K562 (cell line): Measurements from ENCODE around the gene EML3. TPM values are rescaled to one million over a fixed set of nuclear protein-coding genes. Genes with fewer than 3 reads are reported as not detected.

Experiments used
- ARNT ChIP-seq, 2 experiments: fragments of 450-650 bp; IDR thresholded peaks; 2 replicates each; pipeline ENCODE4 v1.6.1; 2016; ENCODE audit warnings: mild to moderate bottlenecking in 1 of 2
- ATF7 ChIP-seq: fragments of 450-650 bp; IDR thresholded peaks from 2 replicates; pipeline ENCODE4 v1.7.1; 2014; ENCODE audit warnings: mild to moderate bottlenecking, moderate library complexity
- CCNT2 ChIP-seq: IDR thresholded peaks from 2 replicates; pipeline ENCODE4 v1.6.1; 2011; ENCODE audit warnings: borderline replicate concordance, low read depth, mild to moderate bottlenecking, moderate library complexity, mixed read lengths, low read length; ENCODE audit not compliant: insufficient read length; ENCODE audit errors: extremely low read depth
- CGGBP1 ChIP-seq: fragments of 250-450 bp; sonication (Bioruptor Pico); IDR thresholded peaks from 2 replicates; pipeline ENCODE4 v1.9.0; 2021; ENCODE audit warnings: mild to moderate bottlenecking
- ETS1 ChIP-seq: conservative IDR thresholded peaks from 2 replicates; pipeline ENCODE4 v1.6.1; 2011; ENCODE audit warnings: low read depth, mild to moderate bottlenecking, low read length; ENCODE audit not compliant: control insufficient read depth
- LEF1 ChIP-seq: fragments of 450-650 bp; IDR thresholded peaks from 2 replicates; pipeline ENCODE4 v1.6.1; 2016; ENCODE audit warnings: mild to moderate bottlenecking
- MIER1 ChIP-seq: fragments of 450-650 bp; IDR thresholded peaks from 2 replicates; pipeline ENCODE4 v1.6.1; 2016; ENCODE audit warnings: antibody characterized with exemption, mild to moderate bottlenecking, low read depth
- NCOR1 ChIP-seq: fragments of 450-650 bp; IDR thresholded peaks from 2 replicates; pipeline ENCODE4 v1.6.1; 2016; ENCODE audit warnings: mild to moderate bottlenecking, moderate library complexity
- NFE2 ChIP-seq: IDR thresholded peaks from 2 replicates; pipeline ENCODE4 v1.6.1; 2014; ENCODE audit warnings: antibody characterized with exemption, low read depth
- PTTG1 ChIP-seq: fragments of 450-650 bp; IDR thresholded peaks from 2 replicates; pipeline ENCODE4 v1.6.1; 2016; ENCODE audit warnings: low read depth, mild to moderate bottlenecking, missing genetic modification characterization, missing compliant biosample characterization
- RBFOX2 ChIP-seq: fragments of 200-400 bp; formaldehyde crosslinking; IDR thresholded peaks from 2 replicates; pipeline ENCODE4 v1.6.1; 2017; ENCODE audit warnings: low read depth, mild to moderate bottlenecking, low read length, moderate library complexity
- RUNX1 ChIP-seq: sonication (generic); IDR thresholded peaks from 2 replicates; pipeline ENCODE4 v1.6.1; 2016; ENCODE audit warnings: antibody characterized with exemption, low read depth
- STAT6 ChIP-seq: sonication (generic); formaldehyde crosslinking; IDR thresholded peaks from 2 replicates; pipeline ENCODE4 v1.8.1; 2023; ENCODE audit warnings: mild to moderate bottlenecking, missing genetic modification reagents
- VEZF1 ChIP-seq: fragments of 200-800 bp; sonication (Bioruptor generic); IDR thresholded peaks from 2 replicates; pipeline ENCODE4 v1.6.1; 2017; ENCODE audit warnings: missing genetic modification characterization, missing compliant biosample characterization
- YBX1 ChIP-seq: fragments of 450-650 bp; IDR thresholded peaks from 2 replicates; pipeline ENCODE4 v1.7.1; 2016; ENCODE audit warnings: mild to moderate bottlenecking
- ZBTB9 ChIP-seq: fragments of 450-650 bp; formaldehyde crosslinking; IDR thresholded peaks from 2 replicates; pipeline ENCODE4 v1.4.0; 2020; ENCODE audit warnings: mild to moderate bottlenecking, moderate library complexity
- ZC3H11A ChIP-seq: IDR thresholded peaks from 2 replicates; pipeline ENCODE4 v1.6.1; 2012; ENCODE audit warnings: low read depth, low read length, improper control_type of control experiment
- ZNF12 ChIP-seq: sonication (generic); formaldehyde crosslinking; IDR thresholded peaks from 2 replicates; pipeline ENCODE4 v1.4.0; 2020; ENCODE audit warnings: mild to moderate bottlenecking, missing genetic modification reagents
- ZNF217 ChIP-seq: sonication (generic); formaldehyde crosslinking; IDR thresholded peaks from 2 replicates; pipeline ENCODE4 v1.8.0; 2022; ENCODE audit warnings: mild to moderate bottlenecking, missing genetic modification reagents
- ZNF23 ChIP-seq: fragments of 250-450 bp; sonication (Bioruptor Pico); IDR thresholded peaks from 2 replicates; pipeline ENCODE4 v1.4.0; 2020; ENCODE audit warnings: mild to moderate bottlenecking
- ZNF263 ChIP-seq: sonication (generic); formaldehyde crosslinking; IDR thresholded peaks from 2 replicates; pipeline ENCODE4 v1.8.0; 2022; ENCODE audit warnings: mild to moderate bottlenecking, missing genetic modification reagents, borderline replicate concordance
- ZZZ3 ChIP-seq: fragments of 450-650 bp; IDR thresholded peaks from 2 replicates; pipeline ENCODE4 v1.6.1; 2016; ENCODE audit warnings: antibody characterized with exemption, mild to moderate bottlenecking, moderate library complexity
- polyA plus RNA-seq, 8 experiments: library from polyadenylated mRNA; depleted of rRNA in 4 of 8; stranded (reverse) in 5 of 8; unstranded in 3 of 8; fragments of >200 nt; fragmentation: Nextera tagmentation in 2 of 8; fragmentation: Illumina TruSeq in 1 of 8; extraction: Ambion mirVana in 2 of 8; extraction: Trizol in 1 of 8; gene quantifications; 2 replicates each; pipeline versions ENCODE4 v1.2.1 to v1.2.3, GENCODE V29; 2011 to 2014; ENCODE audit warnings: inconsistent platforms in 1 of 8, missing spikeins in 1 of 8
- total RNA-seq, 7 experiments: library from RNA; depleted of rRNA in 6 of 7; stranded (reverse); fragments of >200 nt in 6 of 7; fragmentation: Illumina TruSeq in 2 of 7; extraction: Trizol in 2 of 7; gene quantifications; 2 replicates each; pipeline versions ENCODE4 v1.2.1 to v1.2.3, GENCODE V29; 2011 to 2021; ENCODE audit warnings: low replicate concordance in 1 of 7

The EML3 gene
- total and polyA plus RNA-seq, 9 of the 15 experiments (the other 6 are each of a cell fraction or from before 2014, with no cell fraction given), result 0.32 to 90.5 (median 26.4) TPM

GRCh38 chr11:62573592-62574362, 38.8 kb downstream of the EML3 start, which contains the start of gene EEF1G (continued):
- TF ChIP-seq ZNF12, result no peak
- TF ChIP-seq NCOR1, result peak; percentile 33; the same call in 1 of the 2 replicates
- peak; percentile 47 for TF ChIP-seq CCNT2
- TF ChIP-seq VEZF1 (CRISPR knock-in tag), result peak; percentile 89
- peak; percentile 38; the same call in 1 of the 2 replicates for TF ChIP-seq STAT6 (CRISPR knock-in tag)
- TF ChIP-seq LEF1, result peak; percentile 21; the same call in 1 of the 2 replicates
- peak in 1 of 2 experiments; percentile 44; a peak in 1 of 4 replicates for TF ChIP-seq ARNT (IDR thresholded peaks at IDR 0.05)
- TF ChIP-seq ZC3H11A, result no peak
- peak; percentile 91 for TF ChIP-seq RBFOX2
- peak; percentile 76; the same call in 1 of the 2 replicates for TF ChIP-seq ATF7
- peak; percentile 32; the same call in 1 of the 2 replicates for TF ChIP-seq ETS1
- no peak for TF ChIP-seq PTTG1 (tag)
- 0 out of 2 replicates have a peak, but pooled peaks have one; percentile 42 for TF ChIP-seq ZBTB9 (CRISPR knock-in tag)
- no peak for TF ChIP-seq RUNX1
- TF ChIP-seq ZNF263 (CRISPR knock-in tag), result no peak
- peak; percentile 97 for TF ChIP-seq ZZZ3
- TF ChIP-seq NFE2, result peak; percentile 45; the same call in 1 of the 2 replicates
- no peak for TF ChIP-seq ZNF23 (CRISPR knock-in tag)
- no peak for TF ChIP-seq YBX1
- no peak for TF ChIP-seq ZNF217 (CRISPR knock-in tag)
- TF ChIP-seq MIER1, result peak; percentile 53; the same call in 1 of the 2 replicates
- 0 out of 2 replicates have a peak, but pooled peaks have one; percentile 21 for TF ChIP-seq CGGBP1 (CRISPR knock-in tag)
